ENCODE data around the gene NEXN.
A peak's percentile ranks its signal among the peaks of the same experiment; 100 is the strongest.
"Not testable (repeated sequence)": the region's sequence is repeated elsewhere in the genome, so short reads cannot be mapped to it uniquely, and the experiment has no call there.

NEXN gene

GRCh38 chr1:77958391-77958790, 70.0 kb downstream of the NEXN start:
- FAIRE-seq (no peak), DNase-seq (ENCODE audit: insufficient read length, low spot score) (no peak)
- TF ChIP-seq POLR2A (IDR thresholded peaks at IDR 0.05; ENCODE audit: low read depth, low read length): no peak

GRCh38 chr1:77958850-77959249, 70.4 kb downstream of the NEXN start:
- no peak for TF ChIP-seq POLR2A (IDR thresholded peaks at IDR 0.05; ENCODE audit: low read depth, low read length)
- DNase-seq (ENCODE audit: insufficient read length, low spot score): no peak
- peak; percentile 70 for FAIRE-seq

GRCh38 chr1:77961392-77961791, 73.0 kb downstream of the NEXN start:
- no peak for DNase-seq (ENCODE audit: insufficient read length, low spot score)
- no peak for TF ChIP-seq POLR2A (IDR thresholded peaks at IDR 0.05; ENCODE audit: low read depth, low read length)
- peak; percentile 52 for FAIRE-seq

- no peak for DNase-seq (ENCODE audit: insufficient read length, low spot score)
- FAIRE-seq: peak; percentile 36
These were observed 77.9 kb downstream of the NEXN start for GRCh38 chr1:77966291-77966690.

GRCh38 chr1:77970192-77970591, 81.8 kb downstream of the NEXN start:
- peak; percentile 33 for FAIRE-seq
- no peak for DNase-seq (ENCODE audit: insufficient read length, low spot score)
- TF ChIP-seq POLR2A (IDR thresholded peaks at IDR 0.05; ENCODE audit: low read depth, low read length): no peak

More at GRCh38 chr1:77966291-77966690, 77.9 kb downstream of the NEXN start:
- TF ChIP-seq POLR2A (IDR thresholded peaks at IDR 0.05; ENCODE audit: low read depth, low read length): no peak

- DNase-seq (ENCODE audit: insufficient read length, low spot score): no peak
- no peak for TF ChIP-seq POLR2A (IDR thresholded peaks at IDR 0.05; ENCODE audit: low read depth, low read length)
- FAIRE-seq: no peak
These were observed 83.7 kb downstream of the NEXN start for GRCh38 chr1:77972080-77972479.

GRCh38 chr1:77975386-77975785, 87.0 kb downstream of the NEXN start:
- no peak for TF ChIP-seq POLR2A (IDR thresholded peaks at IDR 0.05; ENCODE audit: low read depth, low read length)
- DNase-seq (ENCODE audit: insufficient read length, low spot score) (no peak), FAIRE-seq (peak; percentile 65)

GRCh38 chr1:77975907-77976306, 87.5 kb downstream of the NEXN start:
- no peak for TF ChIP-seq POLR2A (IDR thresholded peaks at IDR 0.05; ENCODE audit: low read depth, low read length)
- DNase-seq (ENCODE audit: insufficient read length, low spot score) (no peak), FAIRE-seq (no peak)

- FAIRE-seq (no peak), DNase-seq (ENCODE audit: insufficient read length, low spot score) (no peak)
- TF ChIP-seq POLR2A (IDR thresholded peaks at IDR 0.05; ENCODE audit: low read depth, low read length): no peak
These were observed 88.1 kb downstream of the NEXN start for GRCh38 chr1:77976433-77977076.

- no peak for FAIRE-seq
- no peak for TF ChIP-seq POLR2A (IDR thresholded peaks at IDR 0.05; ENCODE audit: low read depth, low read length)
- no peak for DNase-seq (ENCODE audit: insufficient read length, low spot score)
These were observed 89.5 kb downstream of the NEXN start for GRCh38 chr1:77977989-77978292.

- TF ChIP-seq POLR2A (IDR thresholded peaks at IDR 0.05; ENCODE audit: low read depth, low read length): no peak
- FAIRE-seq (peak; percentile 96), DNase-seq (ENCODE audit: insufficient read length, low spot score) (peak; percentile 16)
These were observed 90.0 kb downstream of the NEXN start for GRCh38 chr1:77978293-77978968.

- peak; percentile 66 for TF ChIP-seq POLR2A (IDR thresholded peaks at IDR 0.05; ENCODE audit: low read depth, low read length)
- FAIRE-seq (peak; percentile 97), DNase-seq (ENCODE audit: insufficient read length, low spot score) (peak; percentile 64)
These were observed 90.8 kb downstream of the NEXN start, which contains the start of gene FUBP1 for GRCh38 chr1:77978969-77979876. FUBP1 (minus strand) TSS chr1:77979072; CDS start chr1:77979004, 68 bp downstream.

GRCh38 chr1:77983352-77983996, 95.0 kb downstream of the NEXN start:
- not testable (repeated sequence) for DNase-seq (ENCODE audit: insufficient read length, low spot score); FAIRE-seq

GRCh38 chr1:77983997-77984355, 95.6 kb downstream of the NEXN start:
- DNase-seq (ENCODE audit: insufficient read length, low spot score) (no peak), FAIRE-seq (no peak)
- TF ChIP-seq POLR2A (IDR thresholded peaks at IDR 0.05; ENCODE audit: low read depth, low read length): no peak
